ENCODE results near the gene ATP6V0D1.

GRCh38 chr16:67464565-67464964 lies 16.4 kb downstream of the ATP6V0D1 start:
- TF ChIP-seq EZH2 (IDR thresholded peaks at IDR 0.05; ENCODE audit: borderline replicate concordance, insufficient read depth, low read length, poor library complexity, severe bottlenecking) (no peak), TAF1 (IDR thresholded peaks at IDR 0.05; ENCODE audit: low read depth) (no peak), POLR2AphosphoS5 (IDR thresholded peaks at IDR 0.05) (no peak), CTCF (IDR thresholded peaks at IDR 0.05; ENCODE audit: poor library complexity, severe bottlenecking) (no peak), EP300 (conservative IDR thresholded peaks at IDR 0.05; ENCODE audit: poor library complexity, severe bottlenecking) (no peak), MXI1 (conservative IDR thresholded peaks at IDR 0.05; ENCODE audit: poor library complexity, severe bottlenecking) (no peak), SMC3 (conservative IDR thresholded peaks at IDR 0.05; ENCODE audit: poor library complexity) (no peak), RAD21 (conservative IDR thresholded peaks at IDR 0.05) (no peak)
